Gastroesophageal sphincter (tissue), 4 donors: ENCODE data around the gene SLC25A21. TPM values are rescaled to one million over a fixed set of nuclear protein-coding genes. Genes with fewer than 3 reads are reported as not detected.

ENCODE experiments used
- ATAC-seq: fragments of 150-250 bp; one replicate; pipeline ENCODE4 v1.9.1; 2016; ENCODE audit warnings: mild to moderate bottlenecking, moderate library complexity
- H3K27ac ChIP-seq, 4 donors: fragments of 200-600 bp; sonication (generic) in 3 of 4; 1 replicate in 3 of 4; 2 replicates in 1 of 4; pipeline ENCODE4 v1.5.1; 2016 to 2019
- H3K27me3 ChIP-seq: fragments of 200-600 bp; sonication (generic); one replicate; pipeline ENCODE4 v1.5.1; 2019
- H3K36me3 ChIP-seq, 2 donors: fragments of 200-600 bp; sonication (generic); one replicate each; pipeline ENCODE4 v1.5.1; 2019; ENCODE audit warnings: control low read depth in 1 of 2
- H3K4me1 ChIP-seq, 3 donors: fragments of 200-600 bp; sonication (generic); 1 replicate in 2 of 3; 2 replicates in 1 of 3; pipeline ENCODE4 v1.5.1; 2016 to 2019; ENCODE audit warnings: control low read depth in 2 of 3
- H3K4me3 ChIP-seq, 2 donors: fragments of 200-600 bp; sonication (generic); one replicate each; pipeline ENCODE4 v1.5.1; 2019; ENCODE audit warnings: mild to moderate bottlenecking in 1 of 2, moderate library complexity in 1 of 2
- H3K9me3 ChIP-seq, 3 donors: fragments of 200-600 bp; sonication (generic); one replicate each; pipeline ENCODE4 v1.5.1; 2017 to 2019; ENCODE audit warnings: control low read depth in 2 of 3
- CTCF ChIP-seq, 4 experiments: fragments of 200-600 bp in 2 of 4; fragments of 450-650 bp in 2 of 4; sonication (generic) in 1 of 4; IDR thresholded peaks; one replicate each; pipeline ENCODE4 v1.5.1; 2017 to 2019; ENCODE audit warnings: antibody characterized with exemption in 4 of 4, mild to moderate bottlenecking in 2 of 4, moderate library complexity in 2 of 4
- EP300 ChIP-seq: sonication (generic); formaldehyde crosslinking; IDR thresholded peaks from one replicate; pipeline ENCODE4 v1.6.1; 2017; ENCODE audit warnings: antibody characterized with exemption, mild to moderate bottlenecking
- POLR2A ChIP-seq, 2 donors: fragments of 450-650 bp; IDR thresholded peaks; one replicate each; pipeline ENCODE4 v1.6.1; 2017; ENCODE audit warnings: antibody characterized with exemption in 2 of 2, mild to moderate bottlenecking in 2 of 2, moderate library complexity in 1 of 2
- POLR2AphosphoS5 ChIP-seq: sonication (generic); formaldehyde crosslinking; IDR thresholded peaks from one replicate; pipeline ENCODE4 v1.6.1; 2017; ENCODE audit warnings: antibody characterized with exemption
- WGBS, 2 donors: methylation state at CpG; one replicate each; pipeline ENCODE4 v1.1.5; 2018; ENCODE audit warnings: low coverage in 1 of 2; 5-methylcytosine and 5-hydroxymethylcytosine counted together
- total RNA-seq, 4 donors: library from RNA; depleted of rRNA; stranded (reverse); fragments of >200 nt; gene quantifications; one replicate each; pipeline ENCODE4 v1.1.0, GENCODE V29; 2016

The SLC25A21 gene
- total RNA-seq, 4 donors from 2014 or later = 0.40 to 1.5 (median 1.3) TPM

- WGBS, 2 donors = 47 to 51% methylated on average over 4 to 6 of the region's 6 CpGs
- H3K27ac ChIP-seq = no peak overlapping the region
- no peaks in the 10 kb centered on the region for H3K27me3 ChIP-seq
- H3K4me1 ChIP-seq = no peaks in the 10 kb centered on the region
- no peaks in the 10 kb centered on the region for H3K36me3 ChIP-seq
- TF ChIP-seq POLR2A (IDR thresholded peaks at IDR 0.05) (no peak), EP300 (no peak), CTCF (IDR thresholded peaks at IDR 0.05) (no peak), POLR2AphosphoS5 (no peak)
- no peak overlapping the region for H3K4me3 ChIP-seq
- no peak for ATAC-seq
- H3K9me3 ChIP-seq = no peaks in the 10 kb centered on the region
Measured at GRCh38 chr14:36844443-36845195, 327.8 kb downstream of the SLC25A21 start.

GRCh38 chr14:36843410-36843809, 329.0 kb downstream of the SLC25A21 start:
- 86 to 95% methylated on average over 1 of the region's 1 CpG for WGBS, 2 donors
- Histone ChIP-seq H3K4me1 (no peaks in the 10 kb centered on the region), H3K27ac (no peak overlapping the region), H3K27me3 (no peaks in the 10 kb centered on the region), H3K9me3 (no peaks in the 10 kb centered on the region), H3K4me3 (no peak overlapping the region), H3K36me3 (no peaks in the 10 kb centered on the region)
- no peak for TF ChIP-seq POLR2AphosphoS5
- no peak for ATAC-seq

- 50 to 63% methylated on average over 2 of the region's 2 CpGs for WGBS, 2 donors
- H3K27ac ChIP-seq = no peak overlapping the region
- H3K9me3 ChIP-seq = no peaks in the 10 kb centered on the region
- no peaks in the 10 kb centered on the region for H3K4me1 ChIP-seq
- H3K36me3 ChIP-seq = no peaks in the 10 kb centered on the region
- no peak for TF ChIP-seq CTCF (IDR thresholded peaks at IDR 0.05)
- TF ChIP-seq EP300 = no peak
- TF ChIP-seq POLR2AphosphoS5 = no peak
- TF ChIP-seq POLR2A (IDR thresholded peaks at IDR 0.05) = no peak
- no peak for ATAC-seq
- no peaks in the 10 kb centered on the region for H3K27me3 ChIP-seq
- no peak overlapping the region for H3K4me3 ChIP-seq
Measured at GRCh38 chr14:36835128-36835527, 337.3 kb downstream of the SLC25A21 start.

GRCh38 chr14:36834293-36834692, 338.1 kb downstream of the SLC25A21 start:
- H3K4me3 ChIP-seq = no peak overlapping the region
- H3K4me1 ChIP-seq = no peaks in the 10 kb centered on the region
- no peaks in the 10 kb centered on the region for H3K9me3 ChIP-seq
- ATAC-seq = no peak
- H3K27me3 ChIP-seq = no peaks in the 10 kb centered on the region
- 75% methylated on average over 2 of the region's 2 CpGs for whole genome bisulfite sequencing, 2 donors
- no peaks in the 10 kb centered on the region for H3K36me3 ChIP-seq
- TF ChIP-seq EP300 (no peak), CTCF (IDR thresholded peaks at IDR 0.05) (no peak), POLR2AphosphoS5 (no peak)
- no peak overlapping the region for H3K27ac ChIP-seq

- no peaks in the 10 kb centered on the region for H3K4me1 ChIP-seq
- no peak for TF ChIP-seq CTCF (IDR thresholded peaks at IDR 0.05)
- no peak for TF ChIP-seq POLR2A (IDR thresholded peaks at IDR 0.05)
- TF ChIP-seq EP300 = no peak
- TF ChIP-seq POLR2AphosphoS5 = no peak
- no peaks in the 10 kb centered on the region for H3K36me3 ChIP-seq
- no peak overlapping the region for H3K4me3 ChIP-seq
- ATAC-seq = no peak
- H3K27me3 ChIP-seq = no peaks in the 10 kb centered on the region
- 69 to 73% methylated on average over 3 of the region's 3 CpGs for WGBS, 2 donors
- no peaks in the 10 kb centered on the region for H3K9me3 ChIP-seq
- H3K27ac ChIP-seq = no peak overlapping the region
Measured at GRCh38 chr14:36829547-36829946, 342.9 kb downstream of the SLC25A21 start.
